Progenitor cell of endocrine pancreas (in vitro differentiated cells): Measurements from ENCODE around the gene ADAMTS17. TPM values are rescaled to one million over a fixed set of nuclear protein-coding genes. Genes with fewer than 3 reads are reported as not detected.

Experiments
- DNase-seq: peaks from one replicate; pipeline ENCODE4 v3.0.0; 2021; ENCODE audit warnings: low spot score; ENCODE audit not compliant: unreplicated experiment
- H3K27ac Mint-ChIP-seq: 2 replicates; pipeline ENCODE4 v1.8.0; 2021; ENCODE audit warnings: mild to moderate bottlenecking, moderate library complexity, mixed read lengths
- H3K27me3 Mint-ChIP-seq: 2 replicates; pipeline ENCODE4 v1.8.0; 2021; ENCODE audit warnings: mixed read lengths
- H3K36me3 Mint-ChIP-seq: 2 replicates; pipeline ENCODE4 v1.8.0; 2022; ENCODE audit warnings: mixed read lengths; ENCODE audit not compliant: insufficient read depth
- H3K4me1 Mint-ChIP-seq: 2 replicates; pipeline ENCODE4 v1.8.0; 2021; ENCODE audit warnings: low read depth, mixed read lengths
- H3K4me3 Mint-ChIP-seq: 2 replicates; pipeline ENCODE4 v1.8.0; 2021; ENCODE audit warnings: low read depth, mild to moderate bottlenecking, moderate library complexity, mixed read lengths
- H3K9me3 Mint-ChIP-seq: 2 replicates; pipeline ENCODE4 v1.8.0; 2021; ENCODE audit warnings: low read depth, mixed read lengths
- CTCF ChIP-seq: fragments of 200-600 bp; sonication (generic); IDR thresholded peaks from one replicate; pipeline ENCODE4 v1.5.0; 2021; ENCODE audit warnings: antibody characterized with exemption, mild to moderate bottlenecking; ENCODE audit not compliant: unreplicated experiment
- total RNA-seq: library from RNA; stranded (reverse); gene quantifications from 2 replicates; pipeline ENCODE4 v1.2.1, GENCODE V29; 2021

Gene ADAMTS17
- total RNA-seq, 1 donor from 2014 or later = 3.5 TPM

DNA sequence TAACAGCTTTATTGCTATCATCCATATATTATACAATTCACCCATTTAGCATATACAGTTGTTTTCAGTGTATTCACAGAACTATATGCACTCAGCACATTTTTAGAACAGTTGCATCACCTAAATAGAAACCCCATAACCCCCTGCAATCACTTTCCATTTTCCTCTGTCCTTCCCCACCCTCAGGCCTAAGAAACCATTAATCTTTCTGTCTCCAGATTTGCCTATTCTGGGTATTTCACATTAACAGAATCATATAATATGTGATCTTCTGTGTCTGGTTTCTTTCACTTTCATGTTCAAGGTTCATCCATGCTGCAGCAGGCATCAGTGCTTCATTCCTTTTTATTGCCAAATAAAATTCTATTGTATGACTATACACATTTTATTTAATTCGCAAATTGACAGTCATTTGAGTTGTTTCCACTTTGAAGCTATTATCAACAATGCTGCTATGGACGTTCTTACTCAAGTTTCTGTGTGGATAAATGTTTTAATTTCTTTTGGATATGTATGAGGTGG lies 39.8 kb downstream of the ADAMTS17 start:
- H3K27ac Mint-ChIP-seq = no peak overlapping the region
- no peak overlapping the region for H3K4me3 Mint-ChIP-seq
- H3K27me3 Mint-ChIP-seq = no peaks in the 10 kb centered on the region
- no peak for DNase-seq
- no peak for TF ChIP-seq CTCF
- H3K36me3 Mint-ChIP-seq = peaks cover 5% of the 10 kb centered on the region
- peaks cover 10% of the 10 kb centered on the region for H3K9me3 Mint-ChIP-seq
- peaks cover 11% of the 10 kb centered on the region for H3K4me1 Mint-ChIP-seq

GRCh38 chr15:100298257-100298656 lies 43.5 kb downstream of the ADAMTS17 start:
- Mint-ChIP-seq H3K27me3 (no peaks in the 10 kb centered on the region), H3K27ac (no peak overlapping the region), H3K9me3 (peaks cover 10% of the 10 kb centered on the region), H3K4me1 (peaks cover 3% of the 10 kb centered on the region), H3K4me3 (no peak overlapping the region), H3K36me3 (peaks cover 5% of the 10 kb centered on the region)
- no peak for TF ChIP-seq CTCF
- DNase-seq = no peak

DNA sequence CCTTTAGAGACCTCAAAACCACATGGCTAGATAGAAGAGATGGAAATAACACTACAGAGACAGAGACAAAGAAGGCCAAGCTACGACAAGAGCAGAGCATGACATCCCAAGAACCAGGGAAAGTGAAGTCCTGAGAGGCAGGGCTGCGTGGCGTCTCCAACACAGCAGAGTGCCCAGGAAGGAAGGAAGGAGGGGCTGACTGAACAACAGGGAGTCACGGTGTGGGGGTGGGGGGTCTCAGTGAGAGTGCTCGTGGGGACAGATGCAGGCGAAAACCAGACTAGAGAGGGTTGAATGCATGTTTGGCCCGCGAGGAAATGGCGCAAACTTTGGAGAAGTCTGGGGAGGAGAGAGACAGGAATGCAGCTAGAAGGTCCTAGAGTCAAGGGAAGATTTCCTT lies 44.0 kb downstream of the ADAMTS17 start:
- DNase-seq = no peak
- H3K4me1 Mint-ChIP-seq = peaks cover 3% of the 10 kb centered on the region

GRCh38 chr15:100295939-100296565 lies 45.7 kb downstream of the ADAMTS17 start:
- Mint-ChIP-seq H3K4me1 (peaks cover 3% of the 10 kb centered on the region), H3K36me3 (peaks cover 3% of the 10 kb centered on the region), H3K9me3 (peaks cover 10% of the 10 kb centered on the region), H3K27ac (no peak overlapping the region), H3K4me3 (no peak overlapping the region), H3K27me3 (no peaks in the 10 kb centered on the region)
- DNase-seq = no peak
- TF ChIP-seq CTCF = no peak

More for the DNA sequence above, 44.0 kb downstream of the ADAMTS17 start:
- Mint-ChIP-seq H3K36me3 (peaks cover 5% of the 10 kb centered on the region), H3K27me3 (no peaks in the 10 kb centered on the region), H3K27ac (no peak overlapping the region), H3K9me3 (peaks cover 10% of the 10 kb centered on the region), H3K4me3 (no peak overlapping the region)
- no peak for TF ChIP-seq CTCF

DNA sequence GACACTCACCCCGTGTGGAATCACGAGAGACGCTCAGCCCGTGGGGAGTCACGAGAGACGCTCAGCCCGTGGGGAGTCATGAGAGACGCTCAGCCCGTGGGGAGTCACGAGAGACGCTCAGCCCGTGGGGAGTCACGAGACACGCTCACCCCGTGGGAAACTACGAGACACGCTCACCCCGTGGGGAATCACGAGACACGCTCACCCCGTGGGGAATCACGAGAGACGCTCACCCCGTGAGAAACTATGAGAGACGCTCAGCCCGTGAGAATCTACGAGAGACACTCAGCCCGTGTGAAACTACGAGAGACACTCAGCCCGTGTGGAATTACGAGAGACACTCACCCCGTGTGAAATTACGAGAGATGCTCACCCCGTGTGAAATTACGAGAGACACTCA lies 49.8 kb downstream of the ADAMTS17 start:
- no peak for TF ChIP-seq CTCF
- Mint-ChIP-seq H3K4me1 (no peaks in the 10 kb centered on the region), H3K4me3 (no peak overlapping the region), H3K27ac (no peak overlapping the region), H3K36me3 (no peaks in the 10 kb centered on the region), H3K27me3 (no peaks in the 10 kb centered on the region), H3K9me3 (peaks cover 12% of the 10 kb centered on the region)
- DNase-seq = no peak
